Globus pallidus (tissue), 1 donor: ENCODE measurements around the gene RAPH1.

ENCODE experiments used
- DNase-seq: peaks from one replicate; pipeline ENCODE4 v3.0.0-alpha.2; 2015; ENCODE audit warnings: low spot score

Gene RAPH1

DNA sequence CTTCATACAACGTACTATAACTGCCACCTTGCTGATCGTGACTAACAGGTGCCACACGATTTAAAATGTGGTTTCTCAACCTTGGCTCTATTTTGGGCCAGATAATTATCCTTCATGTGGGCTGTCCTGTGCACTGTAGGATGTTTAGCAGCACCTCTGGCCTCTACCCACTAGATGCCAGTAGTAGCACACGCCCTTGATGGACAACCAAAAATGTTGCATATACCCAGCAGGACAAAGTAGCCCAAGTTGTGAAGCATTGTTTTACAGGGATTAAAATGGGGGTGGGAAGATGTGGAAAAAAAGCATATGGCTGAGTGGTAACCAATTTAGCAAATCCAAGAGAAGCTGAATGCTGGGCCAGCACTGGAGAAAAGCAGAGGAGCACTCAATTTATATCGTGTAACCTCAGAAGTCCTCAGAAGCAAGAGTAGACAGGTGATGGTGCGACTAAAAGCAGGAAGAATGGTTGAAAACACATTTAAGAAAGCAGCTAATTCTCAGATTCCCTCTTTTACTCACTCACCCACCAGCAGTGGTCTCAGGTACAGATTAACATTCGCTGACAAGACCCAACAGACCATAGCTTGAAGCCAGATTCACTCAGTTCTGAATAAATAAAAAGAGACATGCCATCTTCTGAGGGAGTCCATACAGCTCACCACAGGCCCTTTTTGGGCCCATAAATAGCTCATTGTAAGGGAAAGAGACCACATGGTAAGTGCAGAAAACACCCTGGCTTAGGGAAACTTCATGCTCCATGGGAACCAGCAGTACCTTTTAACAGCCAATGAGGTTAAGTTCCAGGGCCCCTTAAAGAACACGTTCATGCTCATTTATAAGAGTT, 50.6 kb downstream of the RAPH1 start:
- DNase-seq = peak; percentile 54

DNA sequence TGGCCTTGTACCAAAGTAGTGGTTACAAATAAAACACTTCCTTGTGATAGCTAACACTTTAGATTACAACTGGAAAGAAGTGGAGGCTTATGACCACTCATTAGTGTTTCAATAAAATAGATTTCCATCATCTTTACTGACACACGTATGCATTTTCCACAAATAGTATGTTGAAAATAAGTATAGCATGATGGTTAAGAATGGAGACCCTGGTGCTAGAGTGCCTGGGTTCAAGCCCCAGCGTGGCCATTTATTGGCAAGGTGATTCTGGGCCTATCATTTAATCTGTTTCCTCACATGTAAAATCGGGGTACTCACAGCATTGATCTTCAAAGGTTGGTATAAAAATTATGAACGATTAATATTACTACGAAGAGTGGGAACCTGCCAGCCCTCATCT, 54.5 kb downstream of the RAPH1 start:
- no peak for DNase-seq

DNA sequence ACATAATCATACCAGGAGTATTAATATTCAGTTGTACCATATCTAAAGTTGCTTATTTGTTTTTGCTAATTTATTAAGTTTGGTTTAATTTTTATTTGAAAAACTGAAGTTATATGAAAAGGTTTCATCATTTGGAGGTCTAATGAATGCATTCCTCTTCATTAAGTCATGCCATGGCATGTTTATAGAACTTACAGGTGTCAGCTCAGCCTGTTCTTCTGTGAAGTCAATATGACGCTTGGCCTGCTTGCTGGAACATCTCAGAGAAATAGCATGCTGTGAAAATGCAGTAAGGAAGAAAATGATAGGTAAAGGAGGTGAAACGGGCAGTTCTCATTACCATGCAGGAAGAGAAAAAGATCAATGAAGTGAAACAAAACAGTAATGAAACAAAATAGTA, 58.2 kb downstream of the RAPH1 start:
- no peak for DNase-seq

DNA sequence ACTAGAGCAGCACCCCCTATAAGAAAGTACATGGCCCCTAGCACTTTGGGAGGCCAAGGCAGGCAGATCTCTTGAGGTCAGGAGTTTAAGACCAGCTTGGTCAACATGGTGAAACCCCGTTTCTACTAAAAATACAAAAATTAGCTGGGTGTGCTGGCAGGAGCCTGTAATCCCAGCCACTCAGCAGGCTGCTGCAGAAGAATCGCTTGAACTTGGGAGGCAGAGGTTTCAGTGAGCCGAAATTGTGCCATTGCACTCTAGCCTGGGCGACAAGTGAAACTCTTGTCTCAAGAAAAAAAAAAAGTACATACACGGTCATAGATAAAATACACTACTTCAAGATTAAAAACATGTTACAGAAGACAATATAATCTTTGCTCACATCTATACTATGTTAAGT, 63.8 kb downstream of the RAPH1 start:
- no peak for DNase-seq

DNA sequence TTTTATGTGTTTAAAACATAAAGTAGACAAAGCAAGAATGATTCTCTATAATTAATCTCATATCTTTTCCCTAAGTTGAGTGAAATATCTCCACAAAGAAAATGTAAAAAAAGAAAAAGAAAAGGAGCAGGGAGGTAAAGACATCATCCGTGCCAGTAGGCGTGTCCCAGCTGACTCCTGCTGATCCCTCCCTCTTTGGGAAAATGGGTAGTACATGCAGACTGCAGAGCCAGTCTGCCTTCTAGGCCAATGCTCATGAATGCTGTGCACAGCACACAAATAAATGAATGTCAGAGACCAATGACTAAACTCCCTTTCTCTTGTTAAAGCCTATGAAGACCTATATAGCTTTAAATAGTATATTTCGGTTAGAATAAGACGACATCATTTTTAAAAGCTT, 64.7 kb downstream of the RAPH1 start:
- DNase-seq = no peak

DNA sequence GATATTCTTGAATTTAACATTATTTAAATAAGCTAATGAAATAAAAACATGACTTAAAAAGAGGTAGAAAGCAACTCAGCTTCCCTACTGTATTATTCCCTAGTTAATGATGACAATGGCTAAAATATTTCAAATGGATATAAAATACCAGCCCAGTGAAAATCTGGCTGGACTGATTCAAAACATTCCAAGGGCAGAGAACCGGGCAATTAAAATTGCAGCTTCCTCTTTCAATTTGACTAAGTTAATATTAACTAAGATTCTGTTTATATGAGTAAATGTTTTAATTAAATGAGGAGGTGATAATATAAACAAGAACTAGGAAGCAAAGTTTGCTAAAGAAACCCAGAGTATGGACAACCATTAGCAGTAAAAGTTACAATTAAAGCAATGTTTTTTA, 65.6 kb downstream of the RAPH1 start:
- DNase-seq = no peak

DNA sequence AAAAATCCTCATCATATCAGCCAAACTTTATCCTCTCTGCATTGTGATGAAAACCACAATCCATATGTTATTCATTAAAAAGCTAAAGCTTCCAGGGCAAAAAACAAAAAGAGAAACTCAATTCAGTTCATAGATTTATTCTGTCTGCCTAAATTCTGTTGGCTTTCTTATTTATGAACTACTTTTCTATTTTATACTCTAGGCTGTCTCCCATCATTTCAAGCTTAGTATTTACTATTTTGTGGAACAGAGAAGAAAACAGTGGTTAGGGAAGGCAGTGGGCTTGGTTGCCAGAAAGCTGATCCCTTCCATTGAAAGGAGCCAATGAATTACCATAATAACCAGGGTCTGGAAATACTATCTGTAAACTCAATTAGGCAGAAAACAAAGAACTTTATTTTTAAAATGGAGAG, 71.8 kb downstream of the RAPH1 start:
- no peak for DNase-seq

DNA sequence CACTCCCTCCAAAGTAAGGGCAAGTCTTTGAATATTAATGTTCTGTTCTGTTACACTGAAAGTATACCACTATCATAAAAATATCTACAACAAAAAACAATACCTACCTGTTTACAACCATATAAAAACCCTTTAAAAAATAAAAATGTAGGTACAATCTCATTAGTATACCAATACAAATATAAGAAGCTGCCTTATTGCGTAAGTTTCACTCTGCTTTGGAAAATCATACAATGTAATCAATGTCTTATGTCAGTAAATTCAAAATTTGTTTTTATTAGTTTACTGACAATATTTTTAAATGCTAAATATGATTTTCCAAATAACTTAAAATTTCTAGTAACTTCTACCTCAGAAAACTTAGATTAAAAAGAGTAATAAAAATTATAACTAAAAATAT, 72.8 kb downstream of the RAPH1 start:
- DNase-seq = no peak

DNA sequence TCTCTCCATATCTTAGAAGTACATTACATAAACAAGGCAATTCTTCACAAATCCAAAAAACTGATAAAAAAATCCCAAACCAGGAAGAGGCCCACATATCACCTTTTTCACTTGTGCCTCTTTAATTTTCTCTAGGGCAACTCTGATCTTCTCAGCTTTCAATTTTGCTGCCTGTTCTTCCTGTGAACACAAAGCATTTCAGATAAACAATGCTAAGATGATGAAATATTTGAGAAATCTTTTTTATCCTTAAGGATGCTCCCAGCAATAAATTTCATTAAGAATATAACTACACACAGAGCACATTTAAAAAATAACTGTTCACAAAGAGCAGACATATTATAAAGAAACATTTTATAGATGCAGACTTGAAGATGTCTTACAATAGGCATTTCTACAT, 73.4 kb downstream of the RAPH1 start:
- no peak for DNase-seq

DNA sequence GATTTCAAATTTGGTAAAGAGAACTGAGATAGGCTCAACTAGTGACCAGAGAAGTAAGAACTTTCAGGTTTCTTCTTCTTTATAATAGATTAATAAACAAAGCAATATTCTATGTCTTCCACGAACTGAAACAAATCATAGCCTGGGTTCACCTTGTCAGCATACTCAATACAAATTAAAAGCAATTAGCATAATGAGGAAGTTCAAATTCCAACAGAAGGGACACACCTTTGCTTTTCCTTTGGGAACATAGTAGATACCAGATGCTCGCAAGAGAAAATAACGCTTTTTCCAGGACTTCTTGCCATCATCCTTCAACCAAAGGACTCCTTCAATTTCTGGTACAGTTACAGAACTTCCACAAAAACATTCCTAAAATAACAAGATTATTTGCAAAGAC, 79.9 kb downstream of the RAPH1 start:
- no peak for DNase-seq

DNA sequence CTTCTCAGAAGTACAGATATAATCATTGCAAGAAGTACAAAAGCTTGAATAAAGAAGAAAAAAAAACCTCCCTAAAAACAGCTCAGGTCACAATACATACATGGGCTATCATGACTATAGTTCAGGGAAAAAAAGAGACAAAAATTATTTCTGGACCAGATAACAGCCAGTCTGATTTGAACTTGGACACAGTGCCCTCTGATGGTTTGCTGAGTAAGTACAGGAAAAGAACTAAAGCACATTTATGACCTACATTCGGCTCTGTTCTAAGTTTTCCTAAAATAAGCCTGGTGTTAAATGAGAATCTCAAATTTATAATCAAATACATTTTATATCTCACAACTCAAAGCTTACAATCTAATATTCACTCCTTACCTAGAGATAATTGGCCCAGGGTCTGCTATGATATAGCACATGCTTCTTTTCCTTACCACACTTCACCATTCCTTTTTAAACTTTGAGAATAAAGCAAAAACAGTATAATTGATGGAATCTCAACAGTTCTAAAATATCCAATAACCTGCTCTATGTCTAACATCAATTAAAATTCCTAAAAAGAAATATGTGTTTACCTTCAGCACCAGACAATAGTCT, 81.1 kb downstream of the RAPH1 start:
- DNase-seq = peak; percentile 48

DNA sequence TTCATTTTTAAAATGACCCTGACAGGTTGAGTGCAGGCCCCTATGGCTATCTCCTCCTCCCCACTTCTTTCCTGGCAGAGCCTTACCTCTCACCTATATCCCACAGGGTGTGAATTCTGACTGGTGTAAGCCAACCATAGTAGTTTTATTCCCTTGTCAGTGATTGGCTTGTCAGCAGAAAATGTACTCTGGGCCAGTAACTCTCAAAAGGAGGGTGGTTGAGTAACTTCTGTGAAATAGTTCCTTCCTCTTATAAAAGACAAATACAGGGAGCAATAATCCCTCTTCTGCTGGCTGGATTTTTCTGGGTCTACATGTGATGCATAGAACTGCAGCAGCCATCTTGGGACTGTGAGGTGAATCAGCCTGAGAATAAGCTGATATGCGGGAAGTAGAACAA, 83.4 kb downstream of the RAPH1 start:
- no peak for DNase-seq

DNA sequence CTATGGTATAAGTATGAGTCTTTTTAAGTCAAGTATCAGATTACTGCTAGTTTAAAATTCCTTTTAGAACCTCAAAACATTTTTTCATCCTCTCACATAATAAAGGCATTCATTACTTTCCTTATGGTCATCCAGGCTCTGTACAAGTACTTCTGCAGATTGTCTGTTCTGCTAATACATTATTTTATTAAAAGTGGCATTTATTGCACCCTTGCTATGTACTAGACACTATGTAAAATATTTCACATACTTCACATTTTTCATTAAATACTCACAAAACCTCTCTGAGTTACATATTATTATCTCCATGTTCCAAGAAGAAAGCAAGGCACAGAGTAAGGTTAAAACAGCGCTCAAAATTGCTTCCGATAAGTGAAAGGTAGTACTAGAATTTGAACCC, 84.1 kb downstream of the RAPH1 start:
- DNase-seq = no peak

DNA sequence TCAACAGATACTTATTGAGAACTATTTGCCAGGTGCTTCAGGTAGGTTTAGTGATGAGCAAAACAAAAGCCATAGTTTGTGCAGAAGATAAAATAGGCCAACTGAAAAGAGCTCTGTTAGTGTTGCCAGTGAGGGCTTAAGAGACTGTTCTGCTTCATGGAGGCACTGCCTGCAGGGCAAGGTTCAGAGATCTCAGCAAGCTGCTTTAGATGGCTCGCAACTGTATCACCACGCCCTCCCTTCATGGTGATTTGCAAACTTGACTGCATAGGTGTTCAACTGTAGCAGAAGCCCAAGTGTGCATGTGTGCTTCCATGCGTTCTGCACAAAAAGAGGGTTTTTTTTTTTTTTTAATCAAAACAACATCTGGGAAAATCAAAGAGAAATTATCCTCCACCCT, 84.5 kb downstream of the RAPH1 start:
- no peak for DNase-seq

DNA sequence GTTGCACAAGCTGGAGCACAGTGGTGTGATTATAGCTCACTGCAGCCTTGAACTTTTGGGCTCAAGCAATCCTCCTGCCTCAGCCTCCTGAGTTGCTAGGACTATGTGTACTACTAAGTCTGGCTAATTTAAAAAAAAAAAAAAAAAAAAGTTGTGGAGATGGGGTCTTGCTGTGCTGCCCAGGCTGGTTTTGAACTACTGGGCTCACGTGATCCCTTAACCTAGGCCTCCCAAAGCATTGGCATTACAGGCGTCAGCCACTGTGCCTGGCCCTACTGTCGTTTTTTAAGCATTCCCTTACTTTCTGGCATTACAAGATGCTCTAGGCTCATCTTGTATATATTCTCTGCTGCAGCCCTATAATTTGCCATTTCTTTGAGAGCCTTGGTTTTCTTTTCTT, 88.3 kb downstream of the RAPH1 start:
- DNase-seq = no peak

DNA sequence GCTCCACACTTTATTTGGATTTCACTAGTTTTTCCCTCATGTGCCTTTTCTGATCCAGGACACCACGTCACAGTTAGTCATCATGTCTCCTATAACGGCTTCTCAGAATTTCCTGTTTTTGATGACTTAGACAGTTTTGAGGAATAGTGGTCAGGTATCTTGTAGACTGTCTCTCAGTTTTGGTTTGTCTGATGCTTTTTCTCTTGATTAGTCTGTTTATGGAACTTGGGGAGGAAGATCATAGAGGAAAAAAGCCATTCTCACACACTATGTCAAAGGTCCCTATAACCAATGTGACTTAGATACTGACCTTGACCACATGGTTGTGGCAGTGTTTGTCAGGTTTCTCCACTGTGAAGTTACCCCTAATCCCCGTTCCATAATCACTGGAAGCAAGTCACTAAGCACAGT, 89.0 kb downstream of the RAPH1 start:
- DNase-seq = no peak

DNA sequence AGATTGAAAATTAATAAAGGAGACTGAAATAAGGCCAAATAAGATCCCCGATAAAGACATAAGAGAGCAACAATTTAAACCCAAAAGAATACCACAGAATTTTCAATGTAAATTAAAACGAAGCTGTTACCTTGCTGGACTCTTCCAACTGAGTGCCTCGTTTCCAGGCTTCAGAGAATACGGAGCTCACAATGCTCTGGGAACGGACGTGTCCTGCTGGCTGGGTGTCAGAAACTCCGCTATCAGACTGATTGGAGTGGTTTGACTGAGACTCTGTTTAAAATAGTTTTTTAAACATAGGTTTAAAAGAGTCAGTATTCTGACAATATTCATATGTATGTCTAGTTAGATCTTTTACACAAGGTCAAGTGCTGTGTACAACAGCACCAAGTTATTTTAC, 90.4 kb downstream of the RAPH1 start:
- DNase-seq = no peak

DNA sequence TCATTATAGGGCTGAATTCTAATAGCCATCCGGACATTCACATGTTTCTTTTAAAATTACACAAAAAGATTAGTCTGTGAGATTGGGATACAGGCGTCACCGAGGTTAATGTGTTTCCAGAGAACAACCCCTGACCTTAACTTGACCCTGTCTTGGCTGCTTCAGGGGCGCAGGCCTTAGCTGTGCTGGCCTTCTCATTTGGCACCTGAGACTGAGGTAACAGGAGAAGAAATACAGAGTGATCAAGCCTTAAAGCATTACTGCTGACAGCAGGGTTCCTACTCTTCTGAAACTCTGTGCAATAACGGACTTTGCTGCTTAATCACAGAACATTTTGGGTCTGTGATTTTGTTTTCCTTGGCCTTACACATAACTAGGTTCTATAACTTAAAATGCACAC, 92.6 kb downstream of the RAPH1 start:
- DNase-seq = no peak

DNA sequence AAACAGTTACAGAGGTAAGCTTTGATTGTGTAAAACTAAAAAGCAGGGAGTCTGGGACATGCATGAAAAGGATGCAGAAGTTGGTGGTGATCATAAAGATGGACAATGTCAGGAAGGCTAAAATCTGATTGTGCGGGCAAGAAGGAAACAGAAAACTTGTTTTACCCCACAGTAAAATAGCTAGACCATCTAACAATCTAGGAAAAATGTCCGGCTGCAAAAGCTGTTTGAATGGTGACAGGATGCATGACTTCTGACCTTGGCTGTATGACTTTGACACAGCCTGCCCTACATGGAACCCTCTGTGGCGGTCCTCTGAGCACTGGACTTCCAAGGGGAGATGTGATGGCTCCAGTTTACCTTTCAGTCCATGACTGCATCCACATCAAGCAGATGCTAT, 93.6 kb downstream of the RAPH1 start:
- no peak for DNase-seq

DNA sequence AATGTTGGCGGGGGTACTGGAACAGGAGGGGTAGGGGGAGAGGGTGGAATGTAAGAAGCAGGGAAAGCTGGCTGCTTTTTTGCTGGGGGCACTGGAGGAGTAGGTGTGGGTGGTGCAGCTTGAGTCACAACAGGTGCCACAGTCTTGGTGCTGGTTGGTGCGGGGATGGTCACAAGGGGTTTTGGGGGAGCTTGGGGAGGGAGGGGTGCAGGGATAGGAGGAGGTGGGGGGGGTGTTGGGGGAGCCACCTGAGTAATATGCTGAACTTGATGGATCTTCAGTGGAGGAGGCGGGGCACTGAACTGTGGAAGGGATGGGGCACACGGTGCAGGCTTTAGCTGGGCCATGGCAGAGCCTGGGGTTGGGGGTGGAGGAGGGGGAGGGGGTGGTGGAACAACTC, 94.4 kb downstream of the RAPH1 start:
- no peak for DNase-seq

DNA sequence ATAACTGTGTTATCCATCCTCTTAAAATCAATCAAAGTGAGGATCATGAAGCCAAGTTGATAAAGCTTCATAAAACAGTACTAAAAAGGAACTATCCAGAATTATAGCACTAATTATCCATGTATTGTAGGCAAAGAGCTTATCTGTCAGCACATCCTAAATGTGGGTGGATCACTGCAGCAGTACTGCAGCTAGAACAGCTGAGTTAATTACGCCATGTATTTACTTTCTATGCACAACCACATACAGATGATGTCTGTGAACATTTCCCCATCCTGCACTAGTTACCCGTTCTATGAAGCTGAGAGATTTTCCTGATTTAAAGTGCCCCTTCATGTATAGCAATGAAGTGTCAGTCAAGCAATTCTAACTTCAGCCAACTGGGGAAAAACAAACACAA, 96.6 kb downstream of the RAPH1 start:
- no peak for DNase-seq

DNA sequence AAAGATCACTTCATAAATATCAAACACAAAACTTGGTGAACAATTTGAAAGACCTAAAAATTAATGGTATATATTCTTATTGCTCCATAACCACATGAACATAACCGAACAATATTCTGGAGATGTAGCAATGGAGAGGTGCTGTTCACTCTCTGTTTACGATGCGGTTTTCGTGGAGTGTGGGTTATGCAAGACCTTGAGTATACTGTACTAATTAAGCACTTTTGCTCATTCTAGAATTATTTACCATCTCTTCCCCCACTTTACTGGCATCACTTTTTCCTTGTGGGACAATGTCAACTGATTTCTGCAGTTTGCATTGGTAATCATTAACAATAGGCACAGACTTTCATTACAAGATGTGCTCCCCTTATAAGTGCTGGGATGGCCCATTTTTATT, 97.6 kb downstream of the RAPH1 start:
- no peak for DNase-seq

DNA sequence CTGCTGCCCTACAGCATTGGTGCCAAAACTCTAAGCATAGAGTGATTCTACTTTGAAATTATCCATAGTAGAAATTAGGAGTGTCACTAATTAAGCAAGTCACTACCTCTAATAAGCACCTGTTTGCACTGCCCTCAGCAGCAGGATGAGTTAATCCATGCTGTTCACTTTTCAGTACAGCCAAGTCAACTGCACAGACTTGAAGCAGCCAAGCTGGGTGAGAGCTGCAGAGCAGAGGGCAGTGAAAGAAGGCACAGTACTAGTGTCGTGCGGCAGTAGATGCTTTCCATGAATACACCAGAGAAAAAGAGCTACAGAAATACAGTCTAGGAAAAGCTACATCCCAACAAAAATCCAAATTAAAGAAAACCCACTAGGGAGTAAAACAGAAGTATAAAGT, 98.6 kb downstream of the RAPH1 start:
- DNase-seq = no peak

DNA sequence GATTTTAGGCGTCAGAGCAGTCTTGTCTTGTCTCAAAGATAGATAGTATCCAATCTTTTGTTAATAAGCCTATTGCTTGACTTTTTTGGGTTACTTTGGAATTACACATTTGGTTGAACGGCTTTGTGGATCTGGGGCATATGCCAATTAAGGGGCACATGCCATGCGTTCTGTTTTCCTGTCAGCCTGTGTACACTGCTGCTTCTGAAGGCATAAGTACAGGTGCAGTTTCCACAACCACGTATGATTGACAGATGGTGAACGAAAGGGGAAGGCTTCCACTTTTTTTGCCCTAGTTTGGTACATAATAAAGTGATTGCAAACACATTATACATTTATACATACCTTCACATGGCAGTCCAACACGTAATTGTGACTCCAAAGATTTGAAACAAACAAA, 102.3 kb downstream of the RAPH1 start:
- DNase-seq = no peak
